GM23338 (cell line): ENCODE results near the gene PRG2. TPM values are rescaled to one million over a fixed set of nuclear protein-coding genes. Genes with fewer than 3 reads are reported as not detected.

Source experiments
- ATAC-seq: fragments of 200-7000 bp; cut with Tn5 transposase; 3 replicates; pipeline ENCODE4 v1.9.1; 2020
- DNase-seq: peaks from one replicate; pipeline ENCODE4 v3.0.0-alpha.2; 2015; ENCODE audit warnings: low spot score
- H2AFZ ChIP-seq: fragments of 200-600 bp; sonication (generic); 2 replicates; pipeline ENCODE4 v1.8.0; 2016; ENCODE audit warnings: antibody characterized with exemption, mild to moderate bottlenecking, moderate library complexity
- H3F3A ChIP-seq: fragments of 200-600 bp; sonication (generic); replicated peaks from 2 replicates; pipeline ENCODE4 v1.8.0; 2017; ENCODE audit warnings: antibody characterized with exemption, mixed run types, low read depth
- H3K27ac ChIP-seq: fragments of 200-600 bp; sonication (generic); 2 replicates; pipeline ENCODE4 v1.6.1; 2016; ENCODE audit warnings: low read depth
- H3K27me3 ChIP-seq: fragments of 200-600 bp; sonication (generic); 2 replicates; pipeline ENCODE4 v1.8.0; 2016; ENCODE audit warnings: mild to moderate bottlenecking, mixed run types, moderate library complexity; ENCODE audit not compliant: insufficient read depth
- H3K36me3 ChIP-seq: fragments of 200-600 bp; sonication (generic); 2 replicates; pipeline ENCODE4 v1.8.0; 2016; ENCODE audit warnings: mild to moderate bottlenecking; ENCODE audit not compliant: insufficient read depth
- H3K4me1 ChIP-seq: fragments of 200-600 bp; sonication (generic); 2 replicates; pipeline ENCODE4 v1.8.0; 2016; ENCODE audit warnings: mild to moderate bottlenecking, moderate library complexity; ENCODE audit not compliant: insufficient read depth
- H3K4me2 ChIP-seq: fragments of 200-600 bp; sonication (generic); 2 replicates; pipeline ENCODE4 v1.7.1; 2017; ENCODE audit warnings: mixed run types
- H3K4me3 ChIP-seq: fragments of 200-600 bp; sonication (generic); 2 replicates; pipeline ENCODE4 v1.6.1; 2016; ENCODE audit warnings: mixed run types
- H3K79me2 ChIP-seq: fragments of 200-600 bp; sonication (generic); replicated peaks from 2 replicates; pipeline ENCODE4 v1.8.0; 2017; ENCODE audit warnings: mild to moderate bottlenecking; ENCODE audit not compliant: insufficient read depth
- H3K9me2 ChIP-seq: fragments of 200-600 bp; sonication (generic); 2 replicates; pipeline ENCODE4 v1.8.0; 2017; ENCODE audit not compliant: insufficient read depth
- H4K20me1 ChIP-seq: fragments of 200-600 bp; sonication (generic); replicated peaks from 2 replicates; pipeline ENCODE4 v1.8.0; 2017; ENCODE audit warnings: mild to moderate bottlenecking; ENCODE audit not compliant: insufficient read depth
- H3K27ac Mint-ChIP-seq: 2 replicates; pipeline ENCODE4 v1.8.0; 2020; ENCODE audit warnings: inconsistent platforms, mild to moderate bottlenecking, moderate library complexity, mixed read lengths
- H3K27me3 Mint-ChIP-seq: 3 replicates; pipeline ENCODE4 v1.8.0; 2022; ENCODE audit warnings: low read depth, mild to moderate bottlenecking, moderate library complexity, mixed read lengths, inconsistent platforms; ENCODE audit not compliant: insufficient read depth, poor library complexity
- H3K36me3 Mint-ChIP-seq: 3 replicates; pipeline ENCODE4 v1.8.0; 2021; ENCODE audit warnings: low read depth, mild to moderate bottlenecking, inconsistent platforms, moderate library complexity, mixed read lengths
- H3K4me1 Mint-ChIP-seq: 3 replicates; pipeline ENCODE4 v1.8.0; 2020; ENCODE audit warnings: mild to moderate bottlenecking, inconsistent platforms, mixed read lengths
- H3K4me3 Mint-ChIP-seq: 3 replicates; pipeline ENCODE4 v1.8.0; 2021; ENCODE audit warnings: moderate library complexity, mild to moderate bottlenecking, inconsistent platforms, mixed read lengths
- H3K9me3 Mint-ChIP-seq: 3 replicates; pipeline ENCODE4 v1.8.0; 2020; ENCODE audit warnings: moderate library complexity, mild to moderate bottlenecking, inconsistent platforms, mixed read lengths
- CTCF ChIP-seq, 2 experiments: fragments of 200-600 bp in 1 of 2; sonication (generic) in 1 of 2; conservative IDR thresholded peaks; 2 replicates each; pipeline versions ENCODE4 v1.5.1 to v1.6.1; 2016 to 2017; ENCODE audit warnings: antibody characterized with exemption in 2 of 2, low read depth in 2 of 2, mild to moderate bottlenecking in 2 of 2, moderate library complexity in 1 of 2
- EZH2 ChIP-seq: fragments of 200-600 bp; sonication (generic); IDR thresholded peaks from one replicate; pipeline ENCODE4 v1.8.0; 2017; ENCODE audit warnings: antibody characterized with exemption, mild to moderate bottlenecking, low read depth; ENCODE audit not compliant: unreplicated experiment
- EZH2phosphoT487 ChIP-seq: fragments of 200-600 bp; sonication (generic); IDR thresholded peaks from one replicate; pipeline ENCODE4 v1.8.1; 2018; ENCODE audit warnings: antibody characterized with exemption; ENCODE audit not compliant: unreplicated experiment
- JUNB ChIP-seq: IDR thresholded peaks from one replicate; pipeline ENCODE4 v1.6.1; 2016; ENCODE audit warnings: antibody characterized with exemption; ENCODE audit not compliant: unreplicated experiment
- ZNF331 ChIP-seq: fragments of 250-450 bp; sonication (Bioruptor Pico); IDR thresholded peaks from 2 replicates; pipeline ENCODE4 v1.5.0; 2020; ENCODE audit warnings: low read depth, mild to moderate bottlenecking, moderate library complexity
- ZNF462 ChIP-seq: fragments of 250-450 bp; sonication (Bioruptor Pico); IDR thresholded peaks from 2 replicates; pipeline ENCODE4 v1.5.0; 2020; ENCODE audit warnings: mild to moderate bottlenecking, moderate library complexity
- polyA plus RNA-seq: library from polyadenylated mRNA; unstranded; fragments of >200 nt; fragmentation: Nextera tagmentation; extraction: Ambion mirVana; gene quantifications from 2 replicates; pipeline ENCODE4 v1.2.1, GENCODE V29; 2016
- total RNA-seq: library from RNA; depleted of rRNA; stranded (reverse); fragments of >200 nt; shearing (Covaris generic); gene quantifications from 2 replicates; pipeline ENCODE4 v1.2.3, GENCODE V29; 2014

PRG2 gene
- total and polyA plus RNA-seq, 2 experiments from 2014 or later: not detected

GRCh38 chr11:57396744-57397143, 6.3 kb upstream of the PRG2 start (continued):
- TF ChIP-seq CTCF (conservative IDR thresholded peaks at IDR 0.05; ENCODE audit: low read depth in 2 of 2) (no peak), ZNF331 (CRISPR knock-in tag) (no peak), EZH2phosphoT487 (no peak), EZH2 (no peak), ZNF462 (no peak)

GRCh38 chr11:57395905-57396623, 5.6 kb upstream of the PRG2 start:
- no peaks in the 10 kb centered on the region for H3F3A ChIP-seq

More at GRCh38 chr11:57395905-57396623, 5.6 kb upstream of the PRG2 start:
- Histone ChIP-seq H3K27ac (no peak overlapping the region), H3K4me1 (no peaks in the 10 kb centered on the region), H3K4me3 (no peak overlapping the region), H4K20me1 (no peaks in the 10 kb centered on the region), H3K9me2 (peaks cover 5% of the 10 kb centered on the region), H3K36me3 (no peaks in the 10 kb centered on the region), H2AFZ (no peak overlapping the region), H3K27me3 (no peaks in the 10 kb centered on the region), H3K4me2 (no peak overlapping the region), H3K79me2 (no peaks in the 10 kb centered on the region)
- Mint-ChIP-seq H3K4me3 (no peak overlapping the region), H3K36me3 (no peaks in the 10 kb centered on the region), H3K9me3 (no peaks in the 10 kb centered on the region), H3K27ac (no peak overlapping the region), H3K4me1 (no peaks in the 10 kb centered on the region), H3K27me3 (no peaks in the 10 kb centered on the region)
- DNase-seq: no peak
- ATAC-seq: no peak
- TF ChIP-seq CTCF (conservative IDR thresholded peaks at IDR 0.05; ENCODE audit: low read depth in 2 of 2) (no peak), JUNB (no peak)
